ENCODE measurements around the gene COMMD10. TPM values are rescaled to one million over a fixed set of nuclear protein-coding genes. Genes with fewer than 3 reads are reported as not detected.

COMMD10 gene
- total RNA-seq, 2 experiments from 2014 or later: 21.7 to 24.4 TPM

Other genes with a start within 250 kb of the COMMD10 start
- 10 to 100 TPM; 35.9 to 43.9 TPM for gene ATG12, start 243.5 kb upstream of the COMMD10 start, total RNA-seq
- 10 to 100 TPM; 76.6 to 78.3 TPM for gene AP3S1, start 243.1 kb upstream of the COMMD10 start, total RNA-seq
- not detected for gene LVRN, start 122.5 kb upstream of the COMMD10 start, total RNA-seq
- gene ARL14EPL, start 52.6 kb upstream of the COMMD10 start, total RNA-seq: not detected

All from activated CD8-positive, alpha-beta T cell treated with anti-CD3 and anti-CD28 coated beads, Interleukin-2, amount 10 ng/mL, durations not matched to agents 7 days and 5 days (primary cell).